ENCODE results near the gene RPP21.

Gene RPP21

GRCh38 chr6:30344868-30345671, at the start of gene RPP21:
RPP21 (plus strand) TSS chr6:30345156; CDS start chr6:30345172, 16 bp downstream.
- DNase-seq (ENCODE audit: low spot score) = peak; percentile 86

GRCh38 chr6:30295837-30296236, 49.1 kb upstream of the RPP21 start:
- DNase-seq (ENCODE audit: low spot score) = no peak

- DNase-seq (ENCODE audit: low spot score) = no peak
Observed at GRCh38 chr6:30304002-30304401, 41.0 kb upstream of the RPP21 start.

- DNase-seq (ENCODE audit: low spot score) = no peak
Observed at GRCh38 chr6:30311101-30311500, 33.9 kb upstream of the RPP21 start.

- no peak for DNase-seq (ENCODE audit: low spot score)
Observed at GRCh38 chr6:30311671-30312070, 33.3 kb upstream of the RPP21 start.

- peak; percentile 15 for DNase-seq (ENCODE audit: low spot score)
Observed at GRCh38 chr6:30312266-30312665, 32.7 kb upstream of the RPP21 start.

GRCh38 chr6:30312676-30313321, 32.2 kb upstream of the RPP21 start:
- DNase-seq (ENCODE audit: low spot score) = no peak

GRCh38 chr6:30315156-30315555, 29.8 kb upstream of the RPP21 start:
- DNase-seq (ENCODE audit: low spot score) = no peak

GRCh38 chr6:30317913-30318589, 26.9 kb upstream of the RPP21 start:
- DNase-seq (ENCODE audit: low spot score) = no peak

- no peak for DNase-seq (ENCODE audit: low spot score)
Observed at GRCh38 chr6:30319146-30319835, 25.7 kb upstream of the RPP21 start.

- DNase-seq (ENCODE audit: low spot score) = no peak
Observed at GRCh38 chr6:30321692-30322388, 23.1 kb upstream of the RPP21 start.

GRCh38 chr6:30322527-30323501, 22.1 kb upstream of the RPP21 start:
- DNase-seq (ENCODE audit: low spot score) = peak; percentile 39

- DNase-seq (ENCODE audit: low spot score) = no peak
Observed at GRCh38 chr6:30323806-30324205, 21.1 kb upstream of the RPP21 start.

- DNase-seq (ENCODE audit: low spot score) = no peak
Observed at GRCh38 chr6:30325150-30325872, 19.6 kb upstream of the RPP21 start.

- DNase-seq (ENCODE audit: low spot score) = peak; percentile 85
Observed at GRCh38 chr6:30325873-30326525, 19.0 kb upstream of the RPP21 start.

- peak; percentile 85 for DNase-seq (ENCODE audit: low spot score)
Observed at GRCh38 chr6:30326526-30327231, 18.3 kb upstream of the RPP21 start, which contains the start of gene TRIM39. TRIM39 (plus strand) TSS chr6:30326927; CDS start chr6:30329318, 2,391 bp downstream.

- no peak for DNase-seq (ENCODE audit: low spot score)
Observed at GRCh38 chr6:30327232-30327746, 17.7 kb upstream of the RPP21 start.

GRCh38 chr6:30328397-30328796, 16.6 kb upstream of the RPP21 start:
- no peak for DNase-seq (ENCODE audit: low spot score)
